ENCODE measurements around the gene MRPL12. TPM values are rescaled to one million over a fixed set of nuclear protein-coding genes. Genes with fewer than 3 reads are reported as not detected.
A peak's percentile ranks its signal among the peaks of the same experiment; 100 is the strongest.

The MRPL12 gene
- total and polyA plus RNA-seq, 2 of the 13 experiments (the other 11 are each of a cell fraction or from before 2014, with no cell fraction given), result 39.1 to 94.1 TPM

DNA sequence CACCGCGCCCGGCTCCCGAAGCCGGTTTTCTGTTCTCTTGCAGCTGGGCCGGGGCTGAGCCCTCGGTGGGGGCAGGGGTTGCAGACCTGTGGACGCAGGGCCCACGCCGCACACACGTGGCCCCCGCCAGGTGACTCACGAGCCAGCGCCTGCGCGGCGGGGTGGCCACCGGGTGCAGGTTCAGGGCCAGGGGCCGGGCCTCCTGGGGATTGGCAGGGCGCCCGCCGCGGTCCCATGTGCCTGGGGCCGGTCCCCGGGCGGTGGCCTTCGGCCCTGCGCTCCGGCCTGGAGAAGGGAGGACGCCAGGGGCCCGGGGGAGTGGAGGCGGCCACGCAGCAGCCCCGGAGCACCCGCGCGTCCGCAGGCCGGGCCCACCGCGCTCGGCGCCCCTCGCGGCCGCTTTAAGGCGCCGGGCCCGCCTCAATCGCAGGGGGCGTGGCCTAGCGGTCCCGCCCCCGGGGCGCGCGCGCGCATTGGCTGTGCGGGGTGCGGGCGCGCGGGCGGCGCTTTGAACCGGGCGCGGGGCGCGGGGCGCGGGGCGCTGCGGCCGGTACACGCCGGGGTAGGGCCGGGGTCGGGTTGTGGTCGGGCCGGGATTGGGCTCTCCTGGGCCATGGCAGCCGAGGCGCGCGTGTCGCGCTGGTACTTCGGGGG is 8.8 kb downstream of the MRPL12 start, which contains the start of gene SLC25A10 (continued):
- TF ChIP-seq, protein P1, sequence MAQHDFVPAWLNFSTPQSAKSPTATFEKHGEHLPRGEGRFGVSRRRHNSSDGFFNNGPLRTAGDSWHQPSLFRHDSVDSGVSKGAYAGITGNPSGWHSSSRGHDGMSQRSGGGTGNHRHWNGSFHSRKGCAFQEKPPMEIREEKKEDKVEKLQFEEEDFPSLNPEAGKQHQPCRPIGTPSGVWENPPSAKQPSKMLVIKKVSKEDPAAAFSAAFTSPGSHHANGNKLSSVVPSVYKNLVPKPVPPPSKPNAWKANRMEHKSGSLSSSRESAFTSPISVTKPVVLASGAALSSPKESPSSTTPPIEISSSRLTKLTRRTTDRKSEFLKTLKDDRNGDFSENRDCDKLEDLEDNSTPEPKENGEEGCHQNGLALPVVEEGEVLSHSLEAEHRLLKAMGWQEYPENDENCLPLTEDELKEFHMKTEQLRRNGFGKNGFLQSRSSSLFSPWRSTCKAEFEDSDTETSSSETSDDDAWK (CRISPR knock-in tag; IDR thresholded peaks at IDR 0.05), result no peak
- TF ChIP-seq ATM (IDR thresholded peaks at IDR 0.05; ENCODE audit: borderline replicate concordance) (no peak), AHR (CRISPR knock-in tag; IDR thresholded peaks at IDR 0.05) (peak; percentile 99; the same call in 1 of the 2 replicates), ZNF484 (CRISPR knock-in tag; IDR thresholded peaks at IDR 0.05; ENCODE audit: borderline replicate concordance, low read depth) (peak; percentile 85; the same call in 1 of the 2 replicates), ZNF589 (CRISPR knock-in tag; conservative IDR thresholded peaks at IDR 0.05) (peak; percentile 99), ZBTB25 (CRISPR knock-in tag; IDR thresholded peaks at IDR 0.05) (peak; percentile 99), TCF7 (IDR thresholded peaks at IDR 0.05; ENCODE audit: low read depth) (peak; percentile 11; the same call in 1 of the 2 replicates), U2AF1 (optimal IDR thresholded peaks at IDR 0.05; ENCODE audit: low read depth, low read length) (no peak), GMEB1 (CRISPR knock-in tag; IDR thresholded peaks at IDR 0.05; ENCODE audit: borderline replicate concordance) (peak; percentile 85), ZNF740 (CRISPR knock-in tag; IDR thresholded peaks at IDR 0.05) (peak; percentile 89), MIER3 (CRISPR knock-in tag; IDR thresholded peaks at IDR 0.05; ENCODE audit: borderline replicate concordance) (peak; percentile 98), YEATS2 (CRISPR knock-in tag; IDR thresholded peaks at IDR 0.05; ENCODE audit: borderline replicate concordance) (peak; percentile 87), SALL2 (CRISPR knock-in tag; IDR thresholded peaks at IDR 0.05) (peak; percentile 99), ZNF232 (CRISPR knock-in tag; IDR thresholded peaks at IDR 0.05; ENCODE audit: borderline replicate concordance) (peak; percentile 99), RFX3 (CRISPR knock-in tag; IDR thresholded peaks at IDR 0.05) (peak; percentile 51; the same call in 1 of the 2 replicates), THAP7 (CRISPR knock-in tag; IDR thresholded peaks at IDR 0.05) (peak; percentile 96; the same call in 1 of the 2 replicates), ARNT2 (CRISPR knock-in tag; IDR thresholded peaks at IDR 0.05; ENCODE audit: low read depth) (peak; percentile 97), DZIP1 (CRISPR knock-in tag; IDR thresholded peaks at IDR 0.05) (peak; percentile 92; the same call in 1 of the 2 replicates), ZNF605 (CRISPR knock-in tag; IDR thresholded peaks at IDR 0.05) (peak; percentile 97; the same call in 1 of the 2 replicates), AGO2 (optimal IDR thresholded peaks at IDR 0.05; ENCODE audit: low read depth, low read length) (no peak), RARA (CRISPR knock-in tag; IDR thresholded peaks at IDR 0.05) (peak; percentile 93)

Measured in HepG2 (cell line).